ENCODE results near the gene IRGC.

Gene IRGC

GRCh38 chr19:43727593-43727853 is 11.6 kb downstream of the IRGC start:
- Histone ChIP-seq H4K20me1 (ENCODE audit: low read depth, low read length) (no peaks in the 10 kb centered on the region), H3K4me2 (ENCODE audit: low read depth, low read length, poor library complexity, severe bottlenecking) (no peak overlapping the region), H3K27ac (ENCODE audit: low read depth, low read length) (no peak overlapping the region), H3K27me3 (ENCODE audit: low read length) (no peaks in the 10 kb centered on the region), H3K9me2 (replicated peaks; ENCODE audit: insufficient read depth, low read length) (no peaks in the 10 kb centered on the region), H3K9me3 (ENCODE audit: insufficient read depth, low read length) (no peaks in the 10 kb centered on the region), H3K4me3 (ENCODE audit: insufficient read depth, low read length, poor library complexity, severe bottlenecking) (no peak overlapping the region), H3K79me2 (ENCODE audit: insufficient read depth, low read length) (no peaks in the 10 kb centered on the region), H2AFZ (ENCODE audit: low read depth, low read length, severe bottlenecking) (no peak overlapping the region), H3K9ac (ENCODE audit: low read length) (no peak overlapping the region), H3F3A (ENCODE audit: insufficient read depth) (no peaks in the 10 kb centered on the region), H3K36me3 (ENCODE audit: low read length) (no peaks in the 10 kb centered on the region)
- TF ChIP-seq CTCF (IDR thresholded peaks at IDR 0.05; ENCODE audit: insufficient read depth, low read length, poor library complexity, severe bottlenecking) (no peak), EZH2phosphoT487 (conservative IDR thresholded peaks at IDR 0.05; ENCODE audit: low read length) (no peak)

GRCh38 chr19:43729919-43730318 is 14.0 kb downstream of the IRGC start:
- Histone ChIP-seq H3F3A (ENCODE audit: insufficient read depth) (no peaks in the 10 kb centered on the region), H3K9me2 (replicated peaks; ENCODE audit: insufficient read depth, low read length) (no peaks in the 10 kb centered on the region), H3K27ac (ENCODE audit: low read depth, low read length) (no peak overlapping the region), H3K79me2 (ENCODE audit: insufficient read depth, low read length) (no peaks in the 10 kb centered on the region), H3K9ac (ENCODE audit: low read length) (no peak overlapping the region), H3K4me3 (ENCODE audit: insufficient read depth, low read length, poor library complexity, severe bottlenecking) (no peak overlapping the region), H3K4me2 (ENCODE audit: low read depth, low read length, poor library complexity, severe bottlenecking) (no peak overlapping the region), H3K27me3 (ENCODE audit: low read length) (no peaks in the 10 kb centered on the region), H4K20me1 (ENCODE audit: low read depth, low read length) (no peaks in the 10 kb centered on the region), H3K9me3 (ENCODE audit: insufficient read depth, low read length) (no peaks in the 10 kb centered on the region), H2AFZ (ENCODE audit: low read depth, low read length, severe bottlenecking) (no peak overlapping the region), H3K36me3 (ENCODE audit: low read length) (no peaks in the 10 kb centered on the region)
- TF ChIP-seq CTCF (IDR thresholded peaks at IDR 0.05; ENCODE audit: insufficient read depth, low read length, poor library complexity, severe bottlenecking) (no peak), EZH2phosphoT487 (conservative IDR thresholded peaks at IDR 0.05; ENCODE audit: low read length) (no peak)

- Histone ChIP-seq H2AFZ (ENCODE audit: low read depth, low read length, severe bottlenecking) (no peak overlapping the region), H3K9me2 (replicated peaks; ENCODE audit: insufficient read depth, low read length) (no peaks in the 10 kb centered on the region), H3K27me3 (ENCODE audit: low read length) (no peaks in the 10 kb centered on the region), H3K4me3 (ENCODE audit: insufficient read depth, low read length, poor library complexity, severe bottlenecking) (no peak overlapping the region), H3K36me3 (ENCODE audit: low read length) (0 out of 2 replicates have a peak, but pooled peaks cover 2% of the 10 kb centered on the region), H3K4me2 (ENCODE audit: low read depth, low read length, poor library complexity, severe bottlenecking) (no peak overlapping the region), H3K79me2 (ENCODE audit: insufficient read depth, low read length) (no peaks in the 10 kb centered on the region), H3F3A (ENCODE audit: insufficient read depth) (no peaks in the 10 kb centered on the region), H3K27ac (ENCODE audit: low read depth, low read length) (no peak overlapping the region), H4K20me1 (ENCODE audit: low read depth, low read length) (no peaks in the 10 kb centered on the region), H3K9ac (ENCODE audit: low read length) (no peak overlapping the region), H3K9me3 (ENCODE audit: insufficient read depth, low read length) (no peaks in the 10 kb centered on the region)
- TF ChIP-seq EZH2phosphoT487 (conservative IDR thresholded peaks at IDR 0.05; ENCODE audit: low read length) (no peak), CTCF (IDR thresholded peaks at IDR 0.05; ENCODE audit: insufficient read depth, low read length, poor library complexity, severe bottlenecking) (no peak)
These were observed 15.5 kb downstream of the IRGC start for GRCh38 chr19:43731346-43731745.

- no peaks in the 10 kb centered on the region for H3F3A ChIP-seq (ENCODE audit: insufficient read depth)
- no peaks in the 10 kb centered on the region for H3K9me3 ChIP-seq (ENCODE audit: insufficient read depth, low read length)
- TF ChIP-seq EZH2phosphoT487 (conservative IDR thresholded peaks at IDR 0.05; ENCODE audit: low read length) (no peak), CTCF (IDR thresholded peaks at IDR 0.05; ENCODE audit: insufficient read depth, low read length, poor library complexity, severe bottlenecking) (no peak)
- H3K79me2 ChIP-seq (ENCODE audit: insufficient read depth, low read length), result no peaks in the 10 kb centered on the region
- H3K9me2 ChIP-seq (replicated peaks; ENCODE audit: insufficient read depth, low read length), result no peaks in the 10 kb centered on the region
- no peak overlapping the region for H3K4me3 ChIP-seq (ENCODE audit: insufficient read depth, low read length, poor library complexity, severe bottlenecking)
- H3K9ac ChIP-seq (ENCODE audit: low read length), result no peak overlapping the region
- no peaks in the 10 kb centered on the region for H3K27me3 ChIP-seq (ENCODE audit: low read length)
- H2AFZ ChIP-seq (ENCODE audit: low read depth, low read length, severe bottlenecking), result no peak overlapping the region
- no peak overlapping the region for H3K4me2 ChIP-seq (ENCODE audit: low read depth, low read length, poor library complexity, severe bottlenecking)
- no peaks in the 10 kb centered on the region for H4K20me1 ChIP-seq (ENCODE audit: low read depth, low read length)
- H3K27ac ChIP-seq (ENCODE audit: low read depth, low read length), result no peak overlapping the region
- H3K36me3 ChIP-seq (ENCODE audit: low read length), result 0 out of 2 replicates have a peak, but pooled peaks cover 2% of the 10 kb centered on the region
These were observed 16.0 kb downstream of the IRGC start for GRCh38 chr19:43731846-43732245.

Data from SU-DHL-6 (cell line).